Hematopoietic multipotent progenitor cell treated with erythropoietin and hydrocortisone succinate and interleukin-3 and kit ligand, for 8 days (in vitro differentiated cells): Measurements from ENCODE around the gene AGER.

Experiments used
- DNase-seq: peaks from one replicate; pipeline ENCODE4 v3.0.0-alpha.2; 2015

AGER gene

DNA sequence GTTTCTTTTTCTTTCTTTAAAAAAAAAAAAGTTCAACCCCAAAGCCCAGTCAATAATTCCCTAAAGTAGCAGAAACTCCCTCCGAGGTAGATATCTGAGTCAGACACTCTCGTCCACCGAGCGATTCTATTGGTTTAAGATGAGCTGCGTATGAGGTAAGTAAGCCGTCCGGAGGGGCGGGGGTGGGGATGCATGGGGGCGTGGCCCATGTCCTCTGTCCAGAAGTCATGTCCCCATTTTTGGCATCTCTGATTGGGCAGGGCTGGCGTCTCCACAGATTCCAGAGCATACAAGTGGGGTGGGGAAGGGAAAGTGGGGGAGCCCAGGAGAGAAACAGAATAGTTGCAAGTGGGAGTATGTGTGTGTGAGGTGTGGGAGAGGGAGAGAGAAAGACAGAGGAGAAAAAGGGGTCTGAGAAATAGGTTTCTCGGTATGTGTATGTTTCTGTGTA, 1.7 kb upstream of the AGER start:
- DNase-seq = peak; percentile 88

DNA sequence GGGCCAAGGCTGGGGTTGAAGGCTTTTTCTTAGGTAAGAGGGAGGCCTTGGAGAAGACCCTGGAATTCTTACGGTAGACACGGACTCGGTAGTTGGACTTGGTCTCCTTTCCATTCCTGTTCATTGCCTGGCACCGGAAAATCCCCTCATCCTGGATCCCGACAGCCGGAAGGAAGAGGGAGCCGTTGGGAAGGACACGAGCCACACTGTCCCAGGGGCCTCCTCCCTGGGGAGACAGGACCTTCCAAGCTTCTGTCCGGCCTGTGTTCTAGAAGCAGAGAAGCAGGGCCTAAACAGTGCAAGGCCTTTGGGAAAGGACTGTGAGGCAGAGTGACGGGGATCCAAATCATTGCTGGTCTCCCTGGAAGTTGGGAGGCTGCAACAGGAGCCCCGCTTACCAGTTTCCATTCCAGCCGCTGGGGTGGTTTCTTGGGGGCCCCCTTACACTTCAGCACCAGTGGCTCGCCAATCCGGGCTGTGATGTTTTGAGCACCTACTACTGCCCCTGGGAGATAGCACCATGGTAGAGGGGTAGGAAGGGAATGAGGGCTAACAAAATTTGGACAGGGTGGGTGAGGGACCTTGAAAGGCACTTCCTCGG, 470 bp downstream of the AGER start:
- no peak for DNase-seq

DNA sequence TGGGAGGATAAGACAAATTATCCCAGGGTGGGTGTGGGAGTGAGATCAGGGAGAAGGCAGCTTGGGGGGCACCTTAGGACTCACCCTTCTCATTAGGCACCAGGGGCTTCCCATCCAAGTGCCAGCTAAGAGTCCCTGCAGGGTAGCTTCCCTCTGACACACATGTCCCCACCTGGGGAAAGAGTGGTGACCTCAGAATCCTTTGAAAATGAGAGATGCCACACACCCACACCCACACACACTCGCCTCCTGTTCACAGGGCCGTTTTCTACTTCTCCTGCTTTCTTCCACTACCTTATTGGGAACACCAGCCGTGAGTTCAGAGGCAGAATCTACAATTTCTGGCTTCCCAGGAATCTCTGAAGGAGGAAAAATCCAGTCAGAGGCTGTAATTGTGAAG, 1.0 kb downstream of the AGER start:
- DNase-seq = no peak

DNA sequence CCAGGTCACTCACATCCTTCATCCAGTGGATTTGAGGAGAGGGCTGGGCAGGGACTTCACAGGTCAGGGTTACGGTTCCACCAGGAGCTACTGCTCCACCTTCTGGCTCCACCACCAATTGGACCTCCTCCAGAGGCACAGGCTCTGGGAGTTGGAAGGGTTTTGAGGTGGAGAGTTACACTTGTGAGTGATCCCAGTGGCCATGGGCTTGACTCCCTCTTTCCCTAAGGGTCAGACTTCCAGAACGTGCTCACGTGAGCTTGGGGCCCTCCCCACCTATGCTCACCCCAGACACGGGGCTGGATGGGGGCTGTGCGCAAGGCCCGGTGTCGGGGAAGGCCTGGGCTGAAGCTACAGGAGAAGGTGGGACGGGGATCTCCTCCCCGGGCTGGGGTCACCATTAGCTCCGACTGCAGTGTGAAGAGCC, 1.5 kb downstream of the AGER start:
- DNase-seq = peak; percentile 40

DNA sequence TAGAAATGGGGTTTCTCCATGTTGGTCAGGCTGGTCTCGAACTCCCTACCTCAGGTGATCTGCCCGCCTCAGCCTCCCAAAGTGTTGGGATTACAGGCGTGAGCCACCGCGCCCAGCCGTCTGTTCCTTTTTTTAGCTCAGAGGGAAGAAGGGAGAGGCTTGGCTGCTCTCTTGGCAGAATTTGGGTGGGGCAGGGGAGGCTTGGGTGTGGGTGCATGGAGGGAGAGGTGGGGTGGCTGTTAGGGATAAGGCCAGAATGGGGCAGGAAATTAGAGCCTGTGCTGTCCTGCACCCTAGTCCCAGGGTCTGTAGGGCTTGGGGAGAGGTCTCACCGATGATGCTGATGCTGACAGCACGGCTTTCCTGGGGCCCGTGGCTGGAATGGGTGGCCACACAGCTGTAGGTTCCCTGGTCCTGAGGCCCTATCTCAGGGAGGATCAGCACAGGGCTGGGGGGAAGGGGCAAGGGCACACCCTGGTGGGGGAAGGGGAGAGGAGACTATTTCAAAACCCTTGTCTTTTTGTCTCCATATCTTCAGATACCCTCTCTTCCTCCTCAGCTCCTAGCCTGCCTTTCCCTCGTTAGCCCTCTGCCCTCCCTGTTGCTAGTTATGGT, 2.0 kb downstream of the AGER start:
- DNase-seq = peak; percentile 81

DNA sequence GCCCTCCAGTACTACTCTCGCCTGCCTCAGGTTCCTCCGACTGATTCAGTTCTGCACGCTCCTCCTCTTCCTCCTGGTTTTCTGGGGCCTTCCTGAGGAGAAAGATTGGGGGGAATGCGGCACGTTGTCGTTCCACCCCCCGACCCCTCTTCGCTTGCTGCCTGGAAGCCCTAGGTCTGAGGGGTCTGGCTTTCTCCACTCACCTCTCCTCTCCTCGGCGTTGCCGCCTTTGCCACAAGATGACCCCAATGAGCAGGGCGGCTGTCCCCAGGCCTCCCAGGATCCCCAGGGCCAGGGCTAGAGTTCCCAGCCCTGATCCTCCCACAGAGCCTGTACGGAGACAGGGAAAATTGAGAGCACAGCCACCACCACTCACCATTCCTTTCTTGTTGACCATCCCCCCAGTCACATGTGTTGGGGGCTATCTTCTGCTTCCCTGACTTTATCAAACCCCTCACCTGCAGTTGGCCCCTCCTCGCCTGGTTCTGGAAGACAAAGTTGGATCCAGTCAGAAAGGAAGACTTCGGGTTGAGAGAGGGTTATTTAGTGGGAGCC, 2.8 kb downstream of the AGER start:
- DNase-seq = no peak

DNA sequence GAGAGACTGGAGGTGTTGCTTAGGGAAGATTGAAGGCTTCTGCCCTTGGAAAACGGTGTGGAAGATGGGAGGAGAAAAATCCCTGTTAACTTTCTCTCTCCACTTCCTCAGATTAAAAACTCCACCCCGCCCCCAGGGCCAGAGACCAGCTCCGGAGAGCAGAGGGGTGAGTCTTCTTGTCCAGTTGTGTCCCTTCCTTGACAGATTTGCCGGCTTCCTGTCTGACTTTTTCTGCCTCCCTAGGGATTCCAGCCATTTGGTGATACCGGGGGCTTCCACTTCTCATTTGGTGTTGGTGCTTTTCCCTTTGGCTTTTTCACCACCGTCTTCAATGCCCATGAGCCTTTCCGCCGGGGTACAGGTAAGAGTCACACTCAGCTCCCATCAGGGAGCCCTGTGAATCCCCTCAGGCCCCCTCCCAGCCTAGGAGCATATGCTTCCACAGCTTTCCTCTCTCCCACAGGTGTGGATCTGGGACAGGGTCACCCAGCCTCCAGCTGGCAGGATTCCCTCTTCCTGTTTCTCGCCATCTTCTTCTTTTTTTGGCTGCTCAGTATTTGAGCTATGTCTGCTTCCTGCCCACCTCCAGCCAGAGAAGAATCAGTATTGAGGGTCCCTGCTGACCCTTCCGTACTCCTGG, 4.2 kb downstream of the AGER start:
- no peak for DNase-seq

DNA sequence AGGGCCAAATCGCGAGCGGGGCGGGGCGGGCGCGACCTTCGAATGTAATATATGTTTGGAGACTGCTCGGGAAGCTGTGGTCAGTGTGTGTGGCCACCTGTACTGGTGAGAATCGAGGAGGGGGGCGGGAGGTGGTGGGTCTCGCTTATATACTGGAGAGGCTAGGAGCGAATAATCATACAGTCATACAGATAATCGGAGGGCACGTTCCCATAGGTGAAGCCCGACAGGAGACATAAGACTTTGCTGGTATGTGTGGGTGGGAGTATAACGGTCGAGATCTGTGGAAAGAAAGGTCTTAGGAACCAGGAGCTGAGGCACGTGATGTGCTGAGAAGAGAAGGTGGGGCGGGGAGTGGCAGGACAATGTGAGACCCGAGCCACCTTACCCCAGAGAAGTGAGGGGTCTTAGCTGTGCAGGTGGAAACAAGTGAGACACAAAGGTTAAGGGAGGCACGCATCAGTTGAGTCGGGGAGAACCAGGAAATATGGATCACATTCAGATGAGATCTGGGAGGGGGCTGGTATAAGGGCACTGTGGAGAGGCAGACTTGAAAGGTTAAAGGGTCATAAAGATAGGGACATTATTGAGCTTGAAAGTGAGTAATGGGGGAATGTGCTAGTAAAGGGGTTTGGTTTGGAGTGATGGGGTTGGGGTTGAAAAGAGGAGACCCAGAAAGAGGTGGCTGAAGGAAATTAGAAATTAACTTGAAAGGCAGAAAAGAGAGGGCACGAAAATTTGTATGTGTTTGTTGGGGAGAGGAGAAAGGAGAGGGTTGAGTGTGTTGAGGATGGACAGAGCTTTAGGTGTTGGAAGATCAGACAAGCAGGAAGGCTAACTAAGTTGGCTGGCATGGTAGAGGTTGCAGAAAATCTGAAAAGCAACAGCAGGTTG, 5.3 kb downstream of the AGER start:
- peak; percentile 43 for DNase-seq

DNA sequence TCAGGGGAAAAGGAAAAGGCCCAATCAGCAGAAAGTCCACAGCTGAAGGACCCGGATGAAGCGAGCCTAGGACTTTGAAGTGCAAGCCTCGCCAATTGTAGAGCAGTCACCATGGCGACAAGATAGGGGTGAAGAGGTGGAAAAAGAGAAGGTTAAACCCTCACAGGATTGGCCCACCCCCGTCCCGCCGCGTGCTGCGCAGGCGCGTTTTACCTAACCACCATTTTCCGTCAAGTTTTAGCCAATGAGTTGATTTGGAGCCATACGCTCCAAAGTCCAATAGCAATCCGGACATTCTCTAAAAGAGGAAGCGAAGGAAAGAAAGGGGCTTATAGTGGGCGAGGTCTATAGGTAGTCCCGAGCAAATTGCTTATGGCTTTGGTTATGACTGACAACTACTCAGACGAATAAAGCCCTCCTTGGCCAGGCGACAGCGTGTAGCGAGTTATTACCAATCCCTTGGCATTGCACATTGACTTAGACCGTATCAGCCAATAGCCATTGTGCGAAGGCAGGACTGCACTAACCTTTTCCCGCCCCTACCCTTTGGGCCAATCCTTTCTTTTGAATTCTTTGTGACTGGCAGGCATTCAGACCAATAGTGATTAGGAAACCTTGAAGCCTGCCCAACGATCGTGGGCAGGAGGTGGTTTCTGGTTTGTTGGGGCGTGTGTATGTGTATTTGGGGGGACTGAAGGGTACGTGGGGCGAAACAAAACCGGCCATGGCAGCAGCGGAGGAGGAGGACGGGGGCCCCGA, 6.1 kb downstream of the AGER start, which contains the start of gene RNF5:
Gene RNF5, plus strand, starts transcription at position 618 of the 759 bp plus-strand sequence. Its CDS starts 107 bp downstream, at position 725.
- DNase-seq = peak; percentile 100

DNA sequence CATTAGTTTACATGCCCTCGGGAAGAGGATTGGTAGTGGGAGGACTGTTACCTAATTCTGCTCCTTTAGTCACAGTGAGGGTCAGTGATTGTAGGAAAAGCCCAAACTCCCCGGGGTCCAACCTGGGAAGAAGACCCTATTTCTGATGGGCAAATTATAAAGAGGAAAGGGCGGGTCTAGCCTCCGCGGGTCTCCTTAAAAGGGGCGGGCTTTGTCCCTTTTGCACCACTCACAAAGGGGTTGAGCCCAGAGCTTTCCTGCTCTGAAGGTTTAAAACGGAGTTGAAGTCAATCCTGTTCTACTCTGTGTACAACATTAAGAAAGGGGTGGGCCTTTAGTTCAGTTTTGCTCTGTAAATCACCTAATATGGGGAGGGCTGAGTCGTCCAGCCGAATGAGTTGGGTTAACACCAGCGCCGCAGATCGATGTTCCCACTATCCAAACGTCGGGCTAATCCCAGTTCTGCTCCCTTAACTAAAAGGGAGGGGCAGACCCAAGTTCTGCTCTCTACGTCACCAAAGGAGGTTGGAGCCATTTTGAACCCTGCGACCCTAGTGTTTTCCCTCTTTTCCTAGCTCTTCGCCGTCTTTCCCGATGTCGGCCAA, 6.8 kb downstream of the AGER start:
- peak; percentile 76 for DNase-seq

DNA sequence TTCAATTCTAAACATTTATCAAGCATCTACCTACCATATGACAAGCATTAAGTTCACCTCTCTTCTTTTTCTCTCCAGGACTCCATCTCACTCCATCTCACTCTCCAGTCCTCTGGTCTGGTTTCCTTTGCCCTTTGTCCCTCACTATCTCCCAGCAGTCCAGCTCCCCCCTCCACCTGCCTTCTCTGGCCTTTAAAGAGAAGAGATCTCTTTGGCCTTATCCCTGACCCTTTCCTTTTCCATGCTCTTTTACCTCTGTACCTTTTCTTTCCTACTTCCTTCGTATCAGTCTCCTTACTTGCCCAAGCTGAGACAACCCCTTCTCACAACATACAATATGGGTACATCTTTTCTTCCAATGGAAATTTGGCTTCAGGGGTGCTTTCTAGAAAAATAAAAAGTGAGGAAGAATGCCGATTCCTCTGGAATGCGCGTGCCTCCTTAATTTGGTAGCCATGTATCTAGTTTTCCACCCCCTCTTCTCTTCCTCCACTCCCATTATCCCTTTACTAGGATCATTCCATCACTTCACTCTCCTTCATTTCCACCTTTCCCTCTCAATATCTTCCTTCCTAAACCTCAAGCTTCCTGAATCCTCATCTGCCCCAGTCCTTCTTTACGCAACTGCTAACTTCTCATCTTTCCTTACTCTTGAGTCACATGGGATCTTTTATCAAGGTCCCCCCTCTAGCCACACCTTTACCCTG, 7.4 kb downstream of the AGER start:
- DNase-seq = no peak

DNA sequence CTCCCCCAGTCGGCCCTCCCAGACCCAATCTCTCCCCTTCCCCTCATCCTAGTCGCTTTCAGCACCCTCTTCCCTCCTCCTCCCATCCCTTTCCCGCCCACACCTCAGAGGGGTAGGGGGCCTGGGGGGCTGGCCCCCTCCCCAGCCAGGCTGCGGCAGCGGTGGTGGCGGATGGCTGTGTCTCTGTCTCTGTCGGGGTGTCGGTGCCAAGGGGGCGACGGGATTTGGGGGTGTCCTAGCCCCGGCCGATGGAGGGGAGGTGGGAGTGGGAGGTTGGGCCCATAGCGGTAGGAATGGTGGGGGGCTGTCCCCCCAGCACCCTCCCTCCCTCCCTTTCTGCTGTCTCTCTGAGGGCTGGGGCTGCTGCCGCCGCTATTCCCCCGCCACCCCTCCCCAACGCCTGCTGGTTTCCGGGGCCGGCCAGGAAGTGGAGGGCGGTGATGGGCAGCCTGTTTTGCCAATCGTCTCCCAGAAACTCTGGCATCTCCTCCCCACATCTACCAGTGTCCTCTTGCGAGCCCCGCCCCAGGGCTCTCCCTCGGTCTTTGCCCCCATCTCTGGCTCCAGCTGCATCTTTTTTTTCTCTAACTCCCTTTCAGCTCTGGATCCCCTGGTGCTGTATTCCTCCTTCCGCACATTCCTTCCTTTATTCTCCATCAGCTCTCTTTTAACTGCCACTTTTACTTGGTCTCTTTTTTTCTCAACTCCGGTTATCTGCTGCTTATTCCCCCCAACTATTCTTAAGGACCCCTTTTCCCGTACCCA, 8.2 kb downstream of the AGER start, which contains the start of gene AGPAT1:
Gene AGPAT1, minus strand, starts transcription at position 374 of the 765 bp plus-strand sequence. CDS start 4,588 bp downstream, outside the sequence.
- peak; percentile 97 for DNase-seq

DNA sequence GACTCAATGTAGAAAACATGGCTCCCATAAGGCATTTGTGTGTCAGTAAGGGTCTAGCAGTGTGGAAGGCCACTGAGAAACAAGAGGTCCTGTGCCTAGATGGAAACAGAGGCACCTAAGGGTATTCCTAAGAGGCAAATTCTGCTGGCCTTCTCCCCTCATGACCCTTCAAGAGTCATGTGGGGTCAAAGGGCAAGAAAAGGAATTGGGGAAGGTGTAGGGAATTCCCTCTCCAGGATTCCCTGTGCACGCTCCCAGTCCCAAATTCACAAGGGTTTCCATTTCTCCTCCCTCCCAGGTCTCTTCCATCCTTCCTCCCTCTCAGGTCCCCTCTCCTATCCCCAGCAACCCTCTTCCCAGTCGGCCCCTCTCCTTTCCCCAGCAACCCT, 8.7 kb downstream of the AGER start:
- peak; percentile 33 for DNase-seq

DNA sequence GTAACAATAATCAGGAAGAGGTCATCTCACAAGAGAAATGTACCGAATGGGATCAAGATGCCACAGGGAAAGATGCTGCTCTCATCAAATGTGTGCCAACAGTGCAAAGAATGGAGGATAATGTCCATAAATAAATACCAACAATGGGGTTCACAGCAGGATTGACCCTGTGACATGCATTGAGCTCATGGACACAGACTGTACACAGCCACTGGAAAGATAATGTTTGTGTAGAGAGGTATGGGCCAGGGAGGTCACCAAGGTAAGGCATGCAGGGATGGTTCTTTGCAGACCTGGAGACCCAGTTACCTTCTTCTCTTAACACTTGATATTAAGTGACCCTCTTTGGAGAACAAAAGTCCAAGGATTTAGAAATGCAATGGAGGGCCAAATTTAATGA, 9.6 kb downstream of the AGER start:
- DNase-seq = no peak

DNA sequence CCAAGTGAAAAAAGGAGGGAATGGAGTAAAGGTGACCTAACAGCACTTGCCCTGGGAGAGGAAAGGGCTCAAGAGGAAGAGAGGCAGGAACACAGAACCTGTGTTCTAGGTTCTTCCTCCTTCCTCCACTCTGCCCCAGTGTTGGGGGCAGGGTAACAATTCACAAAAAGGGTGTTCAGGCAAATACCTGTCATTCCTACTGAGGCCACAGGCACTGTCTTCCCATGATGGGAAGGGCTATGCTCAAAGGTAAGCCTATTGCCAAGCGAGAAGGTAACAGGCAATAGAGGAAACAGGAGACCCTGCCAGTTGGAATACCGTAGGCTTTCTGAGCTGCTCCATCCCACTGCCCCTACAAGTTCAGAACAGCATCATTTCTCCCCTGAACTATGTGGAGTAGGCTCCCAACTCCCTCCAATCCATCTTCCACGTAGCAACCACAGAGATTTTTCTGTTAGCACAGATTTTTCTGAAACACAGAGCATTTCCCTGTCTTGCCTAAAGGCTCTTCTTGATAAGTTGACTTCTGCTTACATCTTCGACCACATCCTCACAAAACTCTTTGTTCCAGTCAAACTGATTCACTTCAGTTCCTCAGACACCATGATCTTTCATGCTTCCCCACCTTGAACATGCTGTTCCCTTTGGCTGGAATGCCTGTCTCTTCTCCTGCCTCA, 10.9 kb downstream of the AGER start:
- DNase-seq = no peak

DNA sequence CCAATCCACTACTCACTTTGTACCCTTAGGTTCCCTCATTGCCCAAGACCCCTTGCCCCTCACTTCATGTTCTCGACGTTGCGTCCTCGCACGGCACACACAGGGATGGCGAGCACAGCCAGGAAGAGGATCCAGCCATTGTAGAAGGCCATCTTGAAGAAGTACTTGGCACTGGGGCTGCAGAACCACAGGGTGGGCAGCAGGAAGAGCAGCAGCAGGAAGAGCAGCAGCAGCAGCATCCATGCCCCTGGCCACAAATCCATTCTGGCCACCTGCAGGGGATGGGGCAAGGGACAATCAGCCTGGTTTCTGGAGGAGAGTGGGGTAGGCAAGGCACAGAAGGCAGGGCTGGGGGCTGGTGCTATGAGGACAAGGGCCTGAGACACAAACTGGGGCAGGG, 12.8 kb downstream of the AGER start:
- DNase-seq = no peak

DNA sequence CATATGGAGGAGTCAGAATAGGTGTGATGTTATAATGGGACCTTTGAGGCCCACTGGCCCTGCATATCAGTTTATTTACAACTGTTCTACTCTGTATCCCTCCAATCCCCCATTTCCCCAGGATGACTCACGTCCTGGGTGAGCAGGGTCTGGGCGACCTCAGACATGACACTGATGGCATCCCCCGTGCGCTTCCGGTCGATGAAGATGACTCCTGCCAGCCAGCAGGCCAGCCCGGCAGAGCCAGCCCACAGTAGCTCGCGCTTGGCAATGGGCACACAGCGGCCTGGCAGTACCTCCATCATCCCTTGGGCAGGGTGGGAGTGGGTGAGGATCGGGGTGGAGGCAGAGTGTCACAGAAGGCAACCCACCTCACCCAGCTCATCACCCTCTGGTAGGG, 13.8 kb downstream of the AGER start:
- no peak for DNase-seq

DNA sequence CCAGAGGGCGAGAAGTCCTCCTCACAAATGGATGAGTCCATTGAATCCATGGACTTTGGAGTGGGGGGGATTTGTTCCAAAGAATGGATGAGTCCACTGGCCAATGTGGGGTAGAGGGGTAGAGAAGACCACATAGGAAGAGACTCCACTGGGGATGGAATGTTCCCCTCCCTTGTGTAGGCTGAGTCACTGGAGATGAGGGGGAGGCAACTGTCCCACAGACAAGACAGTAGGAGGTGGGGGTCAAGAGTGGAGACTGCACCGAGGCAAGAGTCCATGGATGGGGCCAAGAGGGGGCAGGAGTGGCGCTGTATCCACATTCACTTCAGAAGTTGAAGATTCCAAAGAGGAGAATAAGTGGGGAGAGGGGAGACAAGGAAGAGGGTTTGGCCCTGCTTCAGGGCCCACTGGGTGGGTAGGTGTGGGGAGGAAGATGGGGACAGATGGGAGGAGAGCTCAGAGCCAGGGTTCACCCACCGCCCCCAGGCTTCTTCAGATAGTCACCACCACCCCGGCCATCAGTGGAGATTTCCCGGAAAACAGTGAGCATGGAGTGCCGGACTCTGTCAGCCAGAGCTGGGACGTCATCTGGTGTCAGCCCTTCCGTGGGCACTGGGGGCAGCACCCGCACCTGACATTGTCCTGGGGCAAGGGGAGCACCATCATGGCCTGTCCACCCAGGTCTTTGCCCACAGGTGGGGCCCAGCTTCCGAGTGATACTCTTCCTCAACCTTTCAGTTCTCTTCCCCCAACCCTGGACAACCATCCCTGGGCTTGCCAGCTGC, 15.1 kb downstream of the AGER start:
- no peak for DNase-seq

DNA sequence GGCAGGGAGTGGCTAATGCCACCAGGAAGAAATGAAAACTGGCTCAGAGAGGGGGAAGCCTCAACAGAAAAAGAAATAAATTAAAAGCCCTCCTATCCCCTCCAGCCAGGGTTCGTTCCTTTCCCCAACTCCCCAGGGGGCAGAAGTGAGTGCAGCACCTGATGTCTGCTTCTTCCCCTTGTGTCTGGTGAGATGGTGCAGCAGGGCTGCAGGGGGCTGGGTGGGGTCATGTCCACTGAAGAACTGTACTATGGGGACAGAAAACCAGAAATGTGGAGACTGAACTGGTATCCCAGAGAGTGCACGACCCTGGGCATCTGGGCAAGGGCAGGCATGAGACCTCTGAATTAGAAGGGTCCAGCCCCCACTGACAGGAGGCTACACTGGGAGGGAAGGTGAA, 15.7 kb downstream of the AGER start:
- peak; percentile 59 for DNase-seq
